Choroid plexus epithelial cell (primary cell): ENCODE data around the gene SCUBE3.

Experiments used
- DNase-seq: peaks from one replicate; pipeline ENCODE4 v3.0.0-alpha.2; 2010; ENCODE audit warnings: low read depth
- H3K4me3 ChIP-seq: 2 replicates; pipeline ENCODE4 v1.5.1; 2011; ENCODE audit warnings: low read depth, mild to moderate bottlenecking, control low read depth, low read length, moderate library complexity
- CTCF ChIP-seq: conservative IDR thresholded peaks from 2 replicates; pipeline ENCODE4 v1.5.1; 2011; ENCODE audit warnings: low read depth, mild to moderate bottlenecking, control low read depth, inconsistent platforms, low read length, moderate library complexity

SCUBE3 gene

GRCh38 chr6:35213824-35214756 lies at the start of gene SCUBE3:
Gene SCUBE3, plus strand, starts transcription at chr6:35213956. Its CDS starts 463 bp downstream, at chr6:35214419.
- H3K4me3 ChIP-seq: peak within 1 kb of the TSS; percentile 60
- DNase-seq: peak; percentile 44
- no peak for TF ChIP-seq CTCF

GRCh38 chr6:35164277-35164676 lies 49.5 kb upstream of the SCUBE3 start:
- no peak overlapping the region for H3K4me3 ChIP-seq
- no peak for DNase-seq
- TF ChIP-seq CTCF: no peak

GRCh38 chr6:35164868-35165267 lies 48.9 kb upstream of the SCUBE3 start:
- H3K4me3 ChIP-seq: no peak overlapping the region
- DNase-seq: no peak
- no peak for TF ChIP-seq CTCF

- no peak overlapping the region for H3K4me3 ChIP-seq
- DNase-seq: peak; percentile 36
- no peak for TF ChIP-seq CTCF
These were observed 48.1 kb upstream of the SCUBE3 start for GRCh38 chr6:35165630-35166071.

GRCh38 chr6:35166116-35166515 lies 47.6 kb upstream of the SCUBE3 start:
- TF ChIP-seq CTCF: no peak
- no peak for DNase-seq
- H3K4me3 ChIP-seq: no peak overlapping the region

- H3K4me3 ChIP-seq: no peak overlapping the region
- no peak for DNase-seq
- TF ChIP-seq CTCF: no peak
These were observed 47.2 kb upstream of the SCUBE3 start for GRCh38 chr6:35166520-35166919.

GRCh38 chr6:35167505-35167904 lies 46.3 kb upstream of the SCUBE3 start:
- TF ChIP-seq CTCF: no peak
- no peak for DNase-seq
- no peak overlapping the region for H3K4me3 ChIP-seq
